KG1 (cell line): ENCODE data around the gene AIF1.

Experiments used
- DNase-seq: peaks from one replicate; lab custom pipeline; 2025; lab: John Stamatoyannopoulos, UW

AIF1 gene

DNA sequence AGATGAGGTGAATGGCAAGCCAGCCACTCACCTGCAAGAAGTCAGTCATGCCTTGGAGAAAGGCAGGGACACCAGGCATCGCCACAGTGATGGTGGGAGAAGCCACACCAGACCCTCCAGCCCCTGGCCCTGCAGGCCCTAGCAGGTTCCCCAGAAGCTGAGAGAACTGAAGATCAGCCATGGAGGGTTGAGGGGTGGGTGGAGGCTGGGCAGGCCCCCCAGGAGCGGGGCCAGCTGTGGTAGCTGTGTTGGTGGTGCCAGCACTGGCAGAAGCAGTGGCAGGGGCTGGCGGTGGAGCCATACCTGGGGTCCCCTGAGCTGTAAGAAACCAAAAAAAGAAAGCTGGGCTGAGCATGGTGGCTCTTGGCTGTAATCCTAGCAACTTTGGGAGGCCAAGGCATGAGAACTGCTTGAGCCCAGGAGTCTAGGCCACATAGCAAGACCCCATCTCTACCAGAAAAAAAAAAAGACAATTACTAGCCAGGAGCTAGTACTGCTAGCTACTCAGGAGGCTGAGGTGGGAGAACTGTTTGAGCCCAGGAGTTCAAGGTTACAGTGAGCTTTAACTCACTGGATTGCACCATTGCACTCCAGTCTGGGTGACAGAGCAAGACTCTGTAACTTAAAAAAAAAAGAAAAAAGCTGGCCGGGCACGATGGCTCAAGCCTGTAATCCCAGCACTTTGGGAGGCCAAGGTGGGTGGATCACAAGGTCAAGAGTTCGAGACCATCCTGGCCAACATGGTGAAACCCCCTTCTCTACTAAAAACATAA is 27.9 kb downstream of the AIF1 start:
- no peak for DNase-seq

DNA sequence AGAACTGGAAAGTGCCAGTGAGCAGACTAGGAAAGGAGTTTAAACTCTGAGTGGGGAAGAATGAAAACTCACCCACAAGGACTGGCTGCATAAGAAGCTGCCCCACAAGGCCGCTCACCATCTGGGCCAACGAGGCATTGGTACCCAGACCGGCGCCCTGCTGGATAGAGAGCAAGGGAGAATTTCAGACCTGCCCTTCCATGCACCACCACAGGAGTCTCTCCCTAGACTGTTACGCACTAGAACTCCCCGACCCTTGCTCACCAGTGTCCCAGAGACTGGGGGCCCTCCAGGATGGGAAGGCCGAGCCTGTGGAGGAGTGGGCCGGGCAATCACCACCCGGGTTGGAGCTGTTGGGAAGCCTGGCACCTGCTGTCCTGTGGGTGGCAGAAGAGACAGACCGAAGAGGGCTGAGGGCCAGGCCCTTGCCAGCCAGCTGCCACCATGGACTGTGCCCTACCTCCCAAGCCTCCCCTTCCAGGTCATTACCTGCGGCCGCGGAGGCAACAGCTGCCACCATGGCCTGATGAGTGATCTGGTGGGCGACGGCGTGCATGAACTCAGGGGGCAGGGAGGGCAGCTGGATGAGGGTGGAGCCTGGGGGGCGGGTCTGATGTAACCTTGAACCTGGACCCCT is 28.9 kb downstream of the AIF1 start:
- no peak for DNase-seq

DNA sequence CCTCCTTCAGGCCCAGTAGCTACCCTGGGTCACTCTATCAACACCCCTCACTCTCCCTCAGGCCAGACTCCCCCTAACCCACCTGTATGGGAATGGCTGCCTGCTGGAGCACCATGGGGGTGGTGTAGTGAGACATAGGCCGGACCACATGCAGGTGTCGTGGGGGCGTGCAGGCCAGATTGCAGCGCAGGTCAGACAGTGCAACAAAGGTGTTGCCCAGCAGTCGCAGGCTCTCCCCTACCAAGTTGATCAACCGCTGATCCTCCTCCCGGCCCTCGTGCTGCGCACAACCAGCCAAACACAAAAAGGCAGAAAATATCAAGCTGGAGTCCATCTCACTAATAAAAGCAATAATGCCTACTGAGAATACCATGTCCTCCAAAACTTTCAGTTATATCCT is 30.3 kb downstream of the AIF1 start:
- no peak for DNase-seq

DNA sequence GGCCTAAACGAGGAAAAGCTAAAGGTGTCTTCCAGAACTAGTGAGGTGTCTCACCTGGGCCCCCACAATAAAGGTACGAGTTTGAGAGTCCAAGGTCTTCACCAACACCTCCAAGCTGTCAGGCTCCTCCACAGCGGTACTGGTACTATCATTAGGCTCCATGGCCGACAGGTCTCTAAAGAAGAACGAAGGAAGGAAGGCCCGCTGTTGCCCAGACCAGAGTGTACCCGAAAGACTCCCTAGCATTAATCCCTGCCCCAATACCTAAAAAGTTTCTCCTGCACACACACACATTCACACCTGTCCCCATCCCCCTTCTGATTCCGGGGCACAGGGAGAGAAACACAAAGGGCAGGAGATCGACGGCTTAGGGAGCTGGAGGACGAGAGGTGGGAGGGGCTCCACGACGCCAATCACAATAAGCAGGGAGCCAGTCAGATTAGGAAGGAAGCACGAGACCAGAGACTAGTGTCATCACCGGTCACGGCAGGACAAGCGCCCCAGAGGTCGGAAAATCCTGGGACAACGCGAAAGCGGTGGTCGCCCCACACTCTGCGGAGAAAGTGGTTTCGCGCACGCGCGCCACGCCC is 36.7 kb downstream of the AIF1 start:
- DNase-seq, result peak; percentile 63

DNA sequence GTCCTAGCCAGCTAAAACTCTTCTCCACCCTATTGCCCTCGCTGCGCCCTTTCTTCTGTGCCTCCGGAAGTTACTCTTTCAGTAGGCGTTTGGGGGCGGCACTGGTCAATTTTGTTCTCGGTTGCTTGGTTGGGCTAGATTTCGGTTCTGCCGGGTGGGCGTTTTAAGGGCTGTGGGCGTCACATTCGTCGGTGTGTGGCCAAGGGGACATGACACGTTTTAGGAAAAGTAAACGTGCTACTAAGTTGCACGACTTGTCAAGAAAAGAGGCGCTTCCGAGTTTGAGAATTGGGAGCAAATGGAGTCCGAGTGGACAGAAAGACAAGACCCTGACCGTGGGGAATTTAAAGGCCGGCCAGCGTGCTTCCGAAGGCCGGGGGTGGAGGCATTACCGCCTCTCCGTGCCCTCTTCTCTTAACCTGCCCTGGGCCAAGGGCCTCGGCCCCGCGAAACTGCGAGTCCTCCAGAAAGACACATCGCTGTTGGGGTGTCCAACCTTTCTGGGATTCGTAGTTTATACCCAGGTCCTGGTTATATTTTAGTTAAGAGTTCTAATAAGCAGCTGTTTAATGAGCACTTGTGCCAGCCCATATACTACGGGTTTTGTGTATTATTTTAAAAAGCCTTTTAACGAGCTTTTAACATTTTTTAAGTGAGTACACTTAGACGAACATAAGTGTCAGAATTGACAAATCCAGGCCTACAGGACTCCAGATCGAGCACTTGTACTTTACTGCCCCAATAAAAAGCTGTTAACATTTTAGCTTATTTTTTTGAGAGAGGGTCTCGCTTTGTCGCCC is 38.1 kb downstream of the AIF1 start:
- no peak for DNase-seq

DNA sequence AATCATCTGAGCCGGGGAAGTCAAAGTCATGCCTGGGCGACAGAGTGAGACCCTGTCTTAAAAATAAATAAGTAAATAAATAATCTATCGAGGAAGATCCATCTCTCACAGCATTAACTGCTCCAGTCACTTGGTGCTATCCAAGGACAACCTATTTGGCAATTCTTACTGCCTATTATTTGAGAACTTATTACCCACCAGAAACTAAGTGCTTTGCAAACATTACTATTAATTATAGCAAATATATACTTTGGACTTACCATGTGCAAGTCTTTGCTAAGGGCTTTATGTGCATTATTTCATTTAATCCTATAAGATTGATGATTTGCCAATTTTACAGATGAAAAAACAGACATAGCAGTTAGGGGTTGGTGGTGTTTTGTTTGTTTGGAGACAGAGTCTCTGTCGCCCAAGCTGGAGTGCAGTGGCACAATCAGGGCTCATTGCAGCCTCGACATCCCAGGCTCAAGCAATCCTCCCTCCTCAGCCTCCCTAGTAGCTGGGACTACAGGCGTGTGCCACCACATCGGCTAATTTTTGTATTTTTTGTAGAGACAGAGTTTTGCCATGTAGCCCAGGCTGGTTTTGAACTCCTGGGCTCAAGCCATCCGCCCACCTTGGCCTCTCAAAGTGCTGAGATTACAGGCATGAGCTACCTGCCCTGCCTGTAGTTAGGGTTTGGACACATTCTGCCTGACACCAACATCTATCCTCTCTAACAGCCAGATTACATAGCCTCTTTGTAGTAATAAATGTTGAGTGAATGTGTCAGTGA is 39.7 kb downstream of the AIF1 start:
- no peak for DNase-seq

DNA sequence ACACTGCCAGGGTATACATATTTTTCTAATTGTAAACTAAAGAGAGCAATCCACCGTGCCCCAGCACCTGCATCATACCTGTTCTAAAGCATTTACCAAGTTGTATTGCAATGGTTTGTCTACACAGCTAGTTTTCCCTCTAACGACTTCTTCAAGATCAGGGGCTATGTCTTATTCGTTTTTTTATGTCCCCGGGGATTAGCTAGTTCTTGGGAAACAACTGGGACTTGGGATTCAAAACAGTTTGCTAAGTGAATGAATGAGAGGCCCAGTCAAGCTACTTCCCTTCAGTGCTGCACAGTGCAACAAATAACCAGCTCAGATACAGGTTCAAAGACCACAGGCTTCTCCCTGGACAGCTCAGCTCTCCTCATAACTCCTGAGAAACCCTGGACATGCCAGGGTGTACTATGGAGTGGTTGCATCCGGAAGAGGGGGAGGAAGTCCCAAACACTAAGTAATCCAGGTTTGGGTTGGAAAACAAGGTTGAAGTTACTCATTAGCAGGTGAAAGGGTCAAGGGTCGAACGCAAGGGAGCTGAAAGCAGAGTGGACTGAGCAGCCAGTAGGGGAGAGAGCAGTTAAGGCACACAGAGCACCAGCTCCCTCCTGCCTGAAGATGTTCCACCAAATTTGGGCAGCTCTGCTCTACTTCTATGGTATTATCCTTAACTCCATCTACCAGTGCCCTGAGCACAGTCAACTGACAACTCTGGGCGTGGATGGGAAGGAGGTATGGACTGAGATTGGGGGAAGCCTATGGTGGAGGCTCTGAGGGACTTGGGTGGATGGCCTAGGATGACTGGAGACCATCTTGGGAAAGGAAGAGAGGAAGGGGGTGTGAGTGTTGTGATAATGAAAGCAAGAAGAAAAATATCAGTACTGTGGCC is 40.6 kb downstream of the AIF1 start, which contains the start of gene APOM:
Gene APOM, plus strand, starts transcription at position 546 of the 889 bp plus-strand sequence. Its CDS starts 73 bp downstream, at position 619.
- DNase-seq, result no peak

DNA sequence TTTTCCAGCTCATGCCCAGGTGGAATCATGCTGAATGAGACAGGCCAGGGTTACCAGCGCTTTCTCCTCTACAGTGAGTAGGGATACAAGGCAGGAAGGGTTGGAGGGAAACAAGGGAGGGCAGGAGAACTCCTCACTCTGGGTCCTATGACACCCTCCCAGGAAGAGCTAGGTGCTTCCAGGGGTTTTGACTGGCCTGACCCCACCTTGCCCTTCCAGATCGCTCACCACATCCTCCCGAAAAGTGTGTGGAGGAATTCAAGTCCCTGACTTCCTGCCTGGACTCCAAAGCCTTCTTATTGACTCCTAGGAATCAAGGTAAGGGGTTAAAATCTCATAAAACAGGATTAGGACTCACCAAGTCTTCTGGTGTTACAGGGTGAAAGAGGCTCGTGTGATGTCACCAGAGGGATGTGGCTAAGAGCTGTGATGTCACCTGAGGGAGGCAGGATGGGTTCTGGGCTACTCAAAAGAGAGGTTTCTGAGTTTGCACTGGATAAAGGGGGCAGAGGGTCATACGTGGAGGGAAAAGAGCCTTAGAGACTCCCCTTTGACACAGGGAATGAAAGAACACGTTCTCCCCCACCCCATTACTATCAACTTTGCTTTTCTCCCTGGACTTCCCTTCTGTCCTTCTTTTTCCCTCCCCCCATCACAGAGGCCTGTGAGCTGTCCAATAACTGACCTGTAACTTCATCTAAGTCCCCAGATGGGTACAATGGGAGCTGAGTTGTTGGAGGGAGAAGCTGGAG is 42.5 kb downstream of the AIF1 start:
- DNase-seq, result no peak

DNA sequence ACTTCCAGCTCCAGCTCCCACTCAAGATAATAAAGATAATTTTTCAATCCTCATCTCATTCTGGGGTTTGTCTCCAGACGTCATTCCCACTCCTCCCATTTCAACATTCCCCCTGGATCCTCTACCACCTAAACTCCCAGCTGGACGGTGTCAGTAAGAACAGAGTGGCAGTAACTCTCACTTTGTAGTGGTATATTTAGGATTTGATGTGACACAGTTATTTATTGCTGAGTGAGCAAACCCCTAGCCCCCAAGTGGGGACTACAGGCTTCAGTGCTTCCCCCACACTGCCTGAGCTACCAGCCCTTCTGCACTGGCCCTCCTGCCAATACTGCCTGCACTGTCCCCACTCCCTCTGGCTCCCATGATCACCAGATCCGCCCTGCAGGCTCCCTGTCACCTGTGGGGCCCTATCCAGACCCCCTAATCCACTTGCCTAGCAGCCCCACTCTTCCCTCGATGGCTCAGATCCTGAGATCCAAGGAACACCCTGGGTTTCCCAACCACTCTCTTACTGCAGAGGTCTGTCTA is 43.2 kb downstream of the AIF1 start:
- no peak for DNase-seq

DNA sequence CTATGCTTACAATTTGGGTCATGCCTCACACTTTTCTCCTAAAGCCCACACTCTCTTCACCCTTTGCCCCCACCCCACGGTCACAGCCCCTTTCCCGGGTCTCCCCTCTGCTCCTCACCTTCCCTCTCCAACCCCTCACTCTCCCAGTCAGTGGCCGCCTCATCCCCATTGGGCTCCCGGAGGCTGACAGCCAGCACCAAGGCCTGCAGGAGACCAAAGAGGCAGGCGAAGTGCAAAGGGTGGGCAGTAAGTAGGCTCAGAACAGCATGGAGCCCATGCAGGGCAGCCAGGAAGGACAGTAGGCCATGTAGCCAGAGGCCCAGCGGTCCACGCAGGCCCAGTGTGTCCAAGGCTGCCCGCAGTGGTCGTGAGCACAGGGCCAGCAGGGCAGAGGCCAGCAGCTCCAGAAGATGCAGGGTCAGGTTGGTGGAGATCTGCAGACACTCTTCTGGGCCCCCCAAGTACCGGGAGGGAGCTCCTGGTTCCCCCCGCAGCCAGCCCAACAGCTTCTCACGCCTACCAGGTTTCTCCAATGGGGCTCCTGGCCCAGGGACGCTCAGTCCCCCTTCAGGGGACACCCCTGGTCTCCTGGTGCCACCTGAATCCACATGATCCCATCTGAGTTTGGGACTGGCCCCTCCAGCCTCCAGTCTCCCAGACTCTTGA is 44.1 kb downstream of the AIF1 start:
- DNase-seq, result no peak

DNA sequence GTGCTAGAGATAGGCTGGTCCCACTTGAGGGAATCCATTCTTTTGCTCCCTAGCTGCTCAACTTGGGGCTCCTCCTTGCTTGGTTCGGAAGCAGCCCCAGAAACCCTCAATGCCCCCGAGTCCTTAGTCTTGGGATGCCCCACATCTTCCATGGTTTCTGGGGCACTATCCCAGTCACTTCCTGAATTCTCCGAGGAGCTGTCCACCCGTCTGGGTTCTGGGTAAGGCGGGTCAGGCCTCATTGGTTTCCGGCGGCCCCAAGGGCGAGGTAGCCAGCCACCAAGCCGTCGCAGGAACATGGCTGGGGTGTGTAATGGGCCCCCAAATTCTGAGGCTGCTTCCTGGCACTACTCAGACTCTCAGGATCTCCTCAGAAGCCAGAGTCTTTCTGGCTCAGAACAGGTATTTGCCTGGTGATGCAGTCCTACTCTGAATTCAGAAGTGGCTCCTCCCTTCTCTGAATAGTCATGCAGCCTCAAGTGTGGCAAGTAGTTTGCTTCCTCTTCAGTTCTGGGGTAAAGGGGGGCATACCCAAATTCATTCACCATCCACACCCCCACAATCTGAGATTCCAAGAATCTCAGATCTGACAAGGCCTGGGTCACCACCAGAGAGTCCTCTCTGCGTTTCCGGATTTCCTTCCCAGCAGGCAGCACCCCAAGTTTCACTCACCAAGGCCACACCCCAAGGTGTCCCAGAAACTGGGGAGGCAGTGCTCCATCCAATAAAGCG is 44.8 kb downstream of the AIF1 start:
- no peak for DNase-seq

DNA sequence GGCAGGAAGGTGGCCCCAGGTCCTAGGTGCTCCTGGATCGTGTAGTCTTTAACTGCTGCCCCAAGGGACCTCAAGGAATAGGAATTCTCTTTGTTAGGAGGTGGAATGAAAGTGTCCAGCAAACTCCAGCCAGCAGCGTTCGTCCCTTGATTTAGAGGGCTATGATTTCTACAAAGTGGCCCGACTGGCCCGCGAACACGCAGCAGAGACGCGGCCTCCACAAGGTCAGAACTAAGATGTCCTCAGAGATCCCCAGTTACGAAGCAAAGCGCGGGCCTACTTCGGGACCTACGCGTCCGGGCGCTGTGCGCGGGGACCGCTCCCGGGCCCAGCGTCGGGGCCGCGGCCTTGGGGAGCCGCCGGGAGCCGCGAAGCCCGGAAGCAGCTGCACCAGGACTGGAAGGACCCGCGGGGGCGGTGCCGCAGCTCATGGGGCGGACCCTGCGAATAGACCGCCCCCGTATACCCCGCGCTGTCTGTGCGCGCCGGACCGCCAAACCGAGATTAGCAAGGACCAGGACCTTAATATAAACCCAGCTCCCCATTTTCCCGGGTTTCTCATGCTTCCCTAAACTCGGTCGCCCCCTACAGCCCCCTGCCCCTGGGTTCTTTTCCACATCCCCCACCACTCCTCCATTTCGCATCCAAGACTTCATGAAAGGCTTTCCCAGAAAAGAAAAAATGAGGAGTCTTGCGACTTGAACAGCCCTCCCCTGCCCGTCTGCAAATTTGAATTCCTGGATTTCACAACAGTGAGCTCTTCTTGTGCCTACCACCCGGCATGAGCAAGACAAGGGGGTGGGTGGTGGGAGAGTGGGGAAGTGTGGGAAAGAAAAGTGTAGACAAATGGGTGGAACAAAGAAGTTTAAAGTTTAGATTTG is 45.6 kb downstream of the AIF1 start, which contains the start of gene C6orf47:
Gene C6orf47, minus strand, starts transcription at position 398 of the 881 bp plus-strand sequence. CDS start 831 bp downstream, outside the sequence.
- peak; percentile 33 for DNase-seq

DNA sequence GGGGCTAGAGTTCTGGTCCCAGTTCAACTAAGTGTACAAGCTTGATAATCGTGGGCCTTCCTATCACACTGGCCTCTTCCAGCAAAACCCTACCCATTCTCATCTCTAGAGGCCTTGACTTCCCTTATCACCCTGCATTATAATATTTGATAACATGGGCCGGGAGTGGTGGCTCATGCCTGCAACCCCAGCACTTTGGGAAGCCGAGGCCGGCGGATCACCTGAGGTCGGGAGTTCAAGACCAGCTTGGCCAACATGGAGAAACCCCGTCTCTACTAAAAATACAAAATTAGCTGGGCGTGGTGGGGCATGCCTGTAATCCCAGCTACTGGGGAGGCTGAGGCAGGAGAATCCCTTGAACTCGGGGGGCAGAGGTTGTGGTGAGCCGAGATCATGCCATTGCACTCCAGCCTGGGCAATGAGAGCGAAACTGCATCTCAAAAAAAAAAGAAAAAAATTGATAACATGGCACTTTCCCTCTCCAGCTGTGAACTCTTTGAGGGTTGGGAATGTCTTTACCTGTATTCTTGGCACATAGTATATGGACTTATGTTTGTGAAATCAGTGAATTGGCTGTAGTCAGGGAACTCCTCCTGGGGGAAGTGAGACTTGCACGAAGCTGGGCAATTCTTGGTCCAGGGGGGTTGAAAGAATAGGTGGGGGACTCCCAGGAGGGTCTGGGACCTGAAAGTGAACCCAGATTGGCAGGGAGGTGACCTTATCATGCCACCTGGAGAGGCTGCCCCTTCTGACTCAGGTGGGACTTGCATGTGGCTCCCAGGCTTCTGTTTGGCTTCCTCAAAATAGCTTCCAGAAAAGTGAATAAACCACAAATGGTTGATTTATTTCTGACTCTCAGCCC is 46.5 kb downstream of the AIF1 start:
- no peak for DNase-seq

DNA sequence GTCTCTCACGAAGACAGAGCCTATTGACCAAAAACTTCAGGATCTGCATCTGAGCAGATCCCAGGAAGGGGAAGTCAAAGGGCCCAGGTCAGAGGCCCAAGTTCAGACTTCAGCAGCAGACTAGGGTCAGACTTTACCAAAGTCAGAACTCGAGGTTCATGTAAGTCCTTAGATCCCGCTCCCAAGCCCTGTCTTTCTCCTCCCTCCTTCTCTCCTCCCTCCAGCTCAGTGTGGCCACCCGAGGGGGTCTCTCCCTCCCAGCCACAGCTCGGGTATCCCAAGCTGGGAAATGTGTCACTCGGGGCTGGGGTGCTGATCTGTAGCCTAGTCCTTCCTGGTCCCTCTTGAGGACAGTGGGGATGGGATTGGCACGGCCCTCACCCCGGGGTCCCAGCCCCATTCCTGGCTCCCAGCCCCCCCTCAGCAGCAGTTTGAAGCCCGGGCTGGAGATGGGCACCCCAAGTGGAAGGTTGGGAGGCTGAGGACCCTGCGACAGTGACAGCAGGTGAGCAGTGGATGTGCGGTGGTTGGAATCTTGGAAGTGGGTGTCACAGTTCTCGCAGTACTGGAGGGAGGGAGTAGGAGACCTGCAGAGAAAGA is 47.2 kb downstream of the AIF1 start:
- no peak for DNase-seq

DNA sequence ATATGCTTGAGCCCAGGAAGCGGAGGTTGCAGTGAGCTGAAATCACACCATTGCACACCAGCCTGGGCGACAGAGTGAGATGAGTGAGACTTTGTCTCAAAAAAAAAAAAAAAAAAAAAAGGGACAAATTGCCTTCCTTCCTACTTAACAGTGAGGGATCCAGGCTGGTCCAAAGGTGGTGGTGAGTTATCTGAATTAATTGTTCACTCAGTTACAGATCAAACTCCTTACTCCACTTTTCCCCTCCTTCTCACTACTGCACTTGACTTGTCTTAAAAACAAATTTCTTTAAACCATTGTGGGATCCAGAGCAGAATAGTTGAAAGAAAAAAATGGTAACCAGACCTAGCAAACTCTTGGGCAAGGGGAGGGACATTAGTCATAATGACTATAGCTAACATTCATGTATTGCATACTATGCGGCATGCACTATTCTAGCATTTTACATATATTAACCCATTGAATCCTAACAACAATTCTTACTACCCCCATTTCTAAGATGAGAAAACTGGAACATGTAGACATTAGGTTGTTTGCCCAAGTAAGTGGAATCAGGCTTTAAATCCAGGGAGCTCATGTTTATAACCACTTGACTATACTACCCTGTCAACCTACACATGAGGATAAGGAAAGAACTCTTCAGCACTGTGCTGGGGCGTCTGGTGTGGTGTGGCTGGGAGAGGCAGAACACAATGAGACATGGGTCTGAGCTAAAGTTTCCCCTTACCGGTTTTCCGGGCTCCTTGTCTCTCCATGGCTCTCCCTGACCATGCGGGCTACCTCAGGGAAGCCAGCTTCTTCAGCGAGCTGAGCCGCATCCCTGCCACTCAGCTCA is 48.3 kb downstream of the AIF1 start:
- DNase-seq, result no peak
